ENCODE results near the gene KRT76. TPM values are rescaled to one million over a fixed set of nuclear protein-coding genes. Genes with fewer than 3 reads are reported as not detected.

Gene KRT76
- total RNA-seq, 1 donor from 2014 or later, result not detected

DNA sequence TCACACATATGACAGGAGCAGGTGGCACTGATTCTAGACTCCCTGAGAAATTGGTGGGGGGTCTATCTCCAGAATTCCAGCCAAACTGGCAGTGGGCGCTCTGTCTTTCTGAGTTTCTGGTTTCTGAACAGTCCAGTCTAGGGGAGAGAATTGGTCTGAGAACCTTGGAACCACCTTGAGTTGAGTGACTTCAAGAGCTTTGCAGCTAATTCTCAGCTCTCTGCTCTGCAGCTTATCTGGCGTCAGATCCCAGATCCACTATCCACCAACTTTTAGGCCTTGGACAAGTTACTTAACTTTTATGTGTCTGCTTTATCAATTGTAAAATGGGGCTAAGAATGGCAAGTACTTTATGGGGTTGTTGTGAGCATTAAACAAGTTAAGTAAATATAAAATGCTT, 1.7 kb upstream of the KRT76 start:
- TF ChIP-seq CTCF (IDR thresholded peaks at IDR 0.05), result no peak
- no peaks in the 10 kb centered on the region for H3K9me3 Mint-ChIP-seq (ENCODE audit: low read depth)
- no peak overlapping the region for H3K27ac Mint-ChIP-seq (ENCODE audit: unreplicated experiment)
- H3K4me1 Mint-ChIP-seq (ENCODE audit: low read depth), result no peaks in the 10 kb centered on the region
- DNase-seq (ENCODE audit: low spot score), result no peak
- no peaks in the 10 kb centered on the region for H3K36me3 Mint-ChIP-seq (ENCODE audit: low read depth)
- H3K27me3 Mint-ChIP-seq (ENCODE audit: low read depth), result peaks cover 69% of the 10 kb centered on the region
- no peak overlapping the region for H3K4me3 Mint-ChIP-seq (ENCODE audit: unreplicated experiment)

GRCh38 chr12:52777566-52777965, 421 bp upstream of the KRT76 start:
- Mint-ChIP-seq H3K27ac (ENCODE audit: unreplicated experiment) (no peak overlapping the region), H3K27me3 (ENCODE audit: low read depth) (peaks cover 72% of the 10 kb centered on the region), H3K9me3 (ENCODE audit: low read depth) (no peaks in the 10 kb centered on the region)

DNA sequence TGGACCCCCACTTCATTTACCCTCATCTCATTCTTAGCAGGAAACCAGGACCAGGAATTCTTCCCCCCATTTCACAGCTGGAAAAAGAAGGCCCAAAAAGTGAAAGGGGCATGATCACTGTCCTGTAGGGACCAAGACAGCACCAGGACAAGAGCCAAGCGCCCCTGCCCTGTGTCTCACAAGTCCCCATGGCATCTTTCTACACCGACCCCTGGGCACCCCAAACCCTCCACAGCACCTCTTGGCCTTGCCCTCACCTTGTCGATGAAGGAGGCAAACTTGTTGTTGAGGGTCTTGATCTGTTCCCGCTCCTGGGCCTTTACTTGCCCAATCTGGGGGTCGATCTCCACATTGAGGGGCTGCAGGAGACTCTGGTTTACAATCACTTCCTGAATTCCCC, 710 bp downstream of the KRT76 start:
- Mint-ChIP-seq H3K27me3 (ENCODE audit: low read depth) (peaks cover 68% of the 10 kb centered on the region), H3K4me1 (ENCODE audit: low read depth) (no peaks in the 10 kb centered on the region), H3K4me3 (ENCODE audit: unreplicated experiment) (no peak overlapping the region), H3K9me3 (ENCODE audit: low read depth) (no peaks in the 10 kb centered on the region), H3K27ac (ENCODE audit: unreplicated experiment) (no peak overlapping the region), H3K36me3 (ENCODE audit: low read depth) (no peaks in the 10 kb centered on the region)
- no peak for DNase-seq (ENCODE audit: low spot score)
- TF ChIP-seq CTCF (IDR thresholded peaks at IDR 0.05), result no peak

More at GRCh38 chr12:52777566-52777965, 421 bp upstream of the KRT76 start:
- Mint-ChIP-seq H3K4me1 (ENCODE audit: low read depth) (no peaks in the 10 kb centered on the region), H3K4me3 (ENCODE audit: unreplicated experiment) (no peak overlapping the region), H3K36me3 (ENCODE audit: low read depth) (no peaks in the 10 kb centered on the region)
- no peak for TF ChIP-seq CTCF (IDR thresholded peaks at IDR 0.05)
- DNase-seq (ENCODE audit: low spot score), result no peak

- Mint-ChIP-seq H3K9me3 (ENCODE audit: low read depth) (no peaks in the 10 kb centered on the region), H3K4me3 (ENCODE audit: unreplicated experiment) (no peak overlapping the region), H3K27me3 (ENCODE audit: low read depth) (peaks cover 66% of the 10 kb centered on the region), H3K4me1 (ENCODE audit: low read depth) (no peaks in the 10 kb centered on the region), H3K36me3 (ENCODE audit: low read depth) (no peaks in the 10 kb centered on the region), H3K27ac (ENCODE audit: unreplicated experiment) (no peak overlapping the region)
- TF ChIP-seq CTCF (IDR thresholded peaks at IDR 0.05), result no peak
- no peak for DNase-seq (ENCODE audit: low spot score)
These were observed 2.4 kb downstream of the KRT76 start for GRCh38 chr12:52774629-52775250.

DNA sequence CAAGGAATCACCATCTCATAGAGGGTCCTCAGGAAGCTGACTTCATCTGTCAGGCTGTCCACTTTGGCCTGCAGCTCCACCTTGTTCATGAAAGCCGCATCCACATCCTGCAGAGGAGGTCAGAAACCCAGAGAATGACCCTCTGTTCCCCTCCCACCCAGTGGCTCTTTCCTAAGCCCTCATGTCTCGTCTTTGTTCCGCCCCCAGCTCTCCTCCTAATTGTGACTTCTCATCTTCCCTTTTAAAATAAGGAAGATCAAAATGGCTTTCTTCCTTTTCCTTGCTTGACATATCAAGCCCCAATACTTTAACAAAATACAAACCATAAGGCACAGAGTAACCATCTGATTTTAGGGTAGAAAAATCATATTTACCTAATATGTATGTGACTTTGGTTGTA, 4.4 kb downstream of the KRT76 start:
- DNase-seq (ENCODE audit: low spot score), result no peak
- no peak for TF ChIP-seq CTCF (IDR thresholded peaks at IDR 0.05)
- H3K27me3 Mint-ChIP-seq (ENCODE audit: low read depth), result peaks cover 63% of the 10 kb centered on the region
- H3K36me3 Mint-ChIP-seq (ENCODE audit: low read depth), result no peaks in the 10 kb centered on the region
- no peaks in the 10 kb centered on the region for H3K9me3 Mint-ChIP-seq (ENCODE audit: low read depth)
- H3K27ac Mint-ChIP-seq (ENCODE audit: unreplicated experiment), result no peak overlapping the region
- no peak overlapping the region for H3K4me3 Mint-ChIP-seq (ENCODE audit: unreplicated experiment)
- H3K4me1 Mint-ChIP-seq (ENCODE audit: low read depth), result no peaks in the 10 kb centered on the region
